Activated CD8-positive, alpha-beta T cell treated with anti-CD3 and anti-CD28 coated beads for 36 hours (primary cell): ENCODE data around the gene ADCY5. TPM values are rescaled to one million over a fixed set of nuclear protein-coding genes. Genes with fewer than 3 reads are reported as not detected.

Experiments
- ATAC-seq: fragments of 200-7000 bp; cut with Tn5 transposase; one replicate; pipeline ENCODE4 v1.10.0; 2021; ENCODE audit warnings: mild to moderate bottlenecking, moderate library complexity
- CTCF ChIA-PET: fragments of 350-600 bp; sonication (Branson Sonifier 250); formaldehyde crosslinking; loops from one replicate; lab custom pipeline; 2021; ENCODE audit warnings: antibody characterized with exemption; lab: Charles Lee
- POLR2A ChIA-PET: fragments of 350-600 bp; sonication (Branson Sonifier 250); formaldehyde crosslinking; loops from one replicate; lab custom pipeline; 2021; ENCODE audit warnings: antibody characterized with exemption; lab: Charles Lee
- DNase-seq: peaks from one replicate; pipeline ENCODE4 v3.0.0-alpha.2; 2020
- H3K27ac Mint-ChIP-seq: one replicate; pipeline ENCODE4 v1.8.0; 2021; ENCODE audit warnings: mild to moderate bottlenecking, mixed read lengths
- H3K27me3 Mint-ChIP-seq: one replicate; pipeline ENCODE4 v1.8.0; 2021; ENCODE audit warnings: mixed read lengths
- H3K36me3 Mint-ChIP-seq: one replicate; pipeline ENCODE4 v1.8.0; 2021; ENCODE audit warnings: low read depth, mixed read lengths
- H3K4me1 Mint-ChIP-seq: one replicate; pipeline ENCODE4 v1.8.0; 2021; ENCODE audit warnings: low read depth, mixed read lengths
- H3K4me3 Mint-ChIP-seq: one replicate; pipeline ENCODE4 v1.8.0; 2021; ENCODE audit warnings: mild to moderate bottlenecking, moderate library complexity, mixed read lengths
- H3K9me3 Mint-ChIP-seq: one replicate; pipeline ENCODE4 v1.8.0; 2021; ENCODE audit warnings: mixed read lengths
- CTCF ChIP-seq: fragments of 200-600 bp; IDR thresholded peaks from one replicate; pipeline ENCODE4 v1.8.0; 2022; ENCODE audit warnings: antibody characterized with exemption, mild to moderate bottlenecking
- intact Hi-C: fragments of 100-400 bp; cut with micrococcal nuclease; formaldehyde crosslinking; loops from one replicate; pipeline ENCODE4 v1.10.0; 2022
- total RNA-seq, 2 experiments: library from RNA; stranded (reverse); gene quantifications; one replicate each; pipeline ENCODE4 v1.2.3, GENCODE V29; 2021

The ADCY5 gene
- total RNA-seq, 2 experiments from 2014 or later, result not detected

DNA sequence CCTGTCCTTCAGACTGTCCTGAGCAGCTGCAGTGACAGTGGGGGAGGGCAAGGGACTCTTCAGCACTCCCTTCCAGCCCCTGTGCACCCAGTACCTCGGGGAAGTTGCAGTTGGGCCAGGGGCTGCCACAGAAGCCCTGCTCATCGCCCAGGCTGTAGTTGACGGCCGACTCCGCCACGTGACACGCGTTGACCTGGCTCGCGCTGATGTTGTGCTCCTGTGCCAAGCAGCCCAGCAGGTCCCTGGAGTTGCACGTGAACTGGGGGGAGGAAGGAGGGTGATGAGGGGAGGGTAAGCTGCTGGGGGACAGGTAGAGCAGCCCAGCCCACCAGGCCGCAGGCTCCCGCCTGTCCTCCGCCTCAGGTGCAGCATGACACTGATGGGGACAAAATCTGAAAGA, 145.9 kb downstream of the ADCY5 start:
- Mint-ChIP-seq H3K27ac (no peak overlapping the region), H3K9me3 (no peaks in the 10 kb centered on the region), H3K36me3 (no peaks in the 10 kb centered on the region), H3K27me3 (no peaks in the 10 kb centered on the region), H3K4me1 (no peaks in the 10 kb centered on the region), H3K4me3 (no peak overlapping the region)
- CTCF ChIA-PET, result no interaction called here
- ATAC-seq (no peak), DNase-seq (no peak)
- no peak for TF ChIP-seq CTCF
- POLR2A ChIA-PET, result no interaction called here
- intact Hi-C loops, result no loop called here

- H3K27ac Mint-ChIP-seq, result no peak overlapping the region
- intact Hi-C loops, result no loop called here
- no peaks in the 10 kb centered on the region for H3K4me1 Mint-ChIP-seq
- H3K9me3 Mint-ChIP-seq, result no peaks in the 10 kb centered on the region
- DNase-seq (no peak), ATAC-seq (no peak)
- H3K27me3 Mint-ChIP-seq, result no peaks in the 10 kb centered on the region
- CTCF ChIA-PET, result no interaction called here
- no peak for TF ChIP-seq CTCF
- POLR2A ChIA-PET, result no interaction called here
- H3K4me3 Mint-ChIP-seq, result no peak overlapping the region
- H3K36me3 Mint-ChIP-seq, result no peaks in the 10 kb centered on the region
Observed at GRCh38 chr3:123301331-123302184, 147.3 kb downstream of the ADCY5 start.

DNA sequence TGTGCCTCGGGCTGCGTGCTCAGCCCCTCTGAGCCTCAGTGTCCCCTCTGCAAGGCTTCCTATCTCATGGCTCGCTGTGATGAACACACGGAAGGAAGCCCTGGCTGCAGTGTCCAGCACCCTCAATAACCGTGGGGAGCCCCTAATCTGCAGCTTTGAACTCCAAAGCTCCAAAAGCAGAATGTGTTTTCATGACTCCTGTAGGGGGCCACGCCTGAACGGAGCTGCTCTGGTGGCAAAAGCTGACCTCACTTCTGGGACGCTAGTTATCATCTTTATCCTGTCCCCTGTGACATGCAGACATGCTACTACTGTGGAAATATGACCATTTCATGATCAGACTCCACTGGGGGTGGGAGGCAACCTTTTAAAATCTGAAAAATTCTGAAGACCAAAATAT, 148.3 kb downstream of the ADCY5 start:
- ChIA-PET CTCF (no interaction called here), POLR2A (no interaction called here)
- no peaks in the 10 kb centered on the region for H3K27me3 Mint-ChIP-seq
- H3K36me3 Mint-ChIP-seq, result no peaks in the 10 kb centered on the region
- ATAC-seq (no peak), DNase-seq (no peak)
- H3K4me3 Mint-ChIP-seq, result no peak overlapping the region
- intact Hi-C loops, result no loop called here
- H3K9me3 Mint-ChIP-seq, result no peaks in the 10 kb centered on the region
- no peak for TF ChIP-seq CTCF
- H3K27ac Mint-ChIP-seq, result no peak overlapping the region
- H3K4me1 Mint-ChIP-seq, result no peaks in the 10 kb centered on the region

DNA sequence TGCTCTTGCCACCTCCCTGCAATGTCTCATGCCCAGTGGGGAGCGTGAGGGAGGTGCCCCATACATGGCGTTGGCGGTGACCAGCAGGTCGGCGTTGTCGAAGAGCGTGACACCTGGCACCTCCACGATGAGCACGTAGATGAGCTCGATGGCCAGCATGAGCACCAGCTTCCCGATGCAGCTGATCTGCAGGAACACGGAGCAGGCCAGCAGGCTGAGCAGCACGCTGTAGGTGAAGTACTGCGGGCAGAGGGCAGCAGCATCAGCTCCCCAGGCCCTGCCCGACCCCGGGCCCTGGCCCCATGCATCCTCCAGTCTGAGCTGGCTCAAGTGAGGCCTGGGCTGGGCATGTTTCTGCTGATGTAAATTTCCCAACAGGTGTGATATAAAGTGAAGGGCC, 148.8 kb downstream of the ADCY5 start:
- intact Hi-C loops, result no loop called here

More for the DNA sequence above, 148.8 kb downstream of the ADCY5 start:
- DNase-seq, result no peak
- H3K4me3 Mint-ChIP-seq, result no peak overlapping the region
- TF ChIP-seq CTCF, result no peak
- no peak for ATAC-seq
- CTCF ChIA-PET, result no interaction called here
- no peaks in the 10 kb centered on the region for H3K4me1 Mint-ChIP-seq
- H3K27ac Mint-ChIP-seq, result no peak overlapping the region
- POLR2A ChIA-PET, result no interaction called here
- H3K36me3 Mint-ChIP-seq, result no peaks in the 10 kb centered on the region
- no peaks in the 10 kb centered on the region for H3K27me3 Mint-ChIP-seq
- no peaks in the 10 kb centered on the region for H3K9me3 Mint-ChIP-seq
